H1 (cell line): ENCODE results near the gene TTC27. TPM values are rescaled to one million over a fixed set of nuclear protein-coding genes. Genes with fewer than 3 reads are reported as not detected.

ENCODE experiments used
- POU5F1 ChIP-seq: IDR thresholded peaks from 2 replicates; pipeline ENCODE4 v1.6.1; 2011; ENCODE audit warnings: low read depth, mild to moderate bottlenecking, low read length, moderate library complexity
- polyA plus RNA-seq, 7 experiments: library from polyadenylated mRNA; depleted of rRNA in 3 of 7; stranded (reverse) in 5 of 7; unstranded in 2 of 7; fragments of >200 nt in 5 of 7; fragments of 200-250 nt in 2 of 7; gene quantifications; 1 replicate in 5 of 7; 2 replicates in 1 of 7; 4 replicates in 1 of 7; pipeline versions ENCODE4 v1.2.1 to v1.2.3, GENCODE V29; 2011 to 2013; ENCODE audit warnings: missing spikeins in 2 of 7, mixed read lengths in 2 of 7
- total RNA-seq: library from RNA; stranded (reverse); fragmentation: NEBNext Ultra II Directional; extraction: Animal tissue kit (Norgen Biotek cat#: 25700); gene quantifications from 2 replicates; pipeline ENCODE4 v1.2.1, GENCODE V29; 2021

The TTC27 gene
- total and polyA plus RNA-seq, 2 of the 8 experiments (the other 6 are each of a cell fraction or from before 2014, with no cell fraction given), result 13.8 to 29.1 TPM

- no peak for TF ChIP-seq POU5F1
Observed at GRCh38 chr2:32787207-32787606, 159.4 kb downstream of the TTC27 start (continued).
